ENCODE data around the gene ARMH1. TPM values are rescaled to one million over a fixed set of nuclear protein-coding genes. Genes with fewer than 3 reads are reported as not detected.
A peak's percentile ranks its signal among the peaks of the same experiment; 100 is the strongest.

ARMH1 gene
- total RNA-seq, 2 donors from 2014 or later, result 1.1 to 2.3 TPM

- ATAC-seq, result no peak
- intact Hi-C loops (cut with DNase I, micrococcal nuclease), result no loop called here
- no peak for DNase-seq
These were observed 31.6 kb upstream of the ARMH1 start for GRCh38 chr1:44642925-44643324.

GRCh38 chr1:44643721-44644334 lies 30.7 kb upstream of the ARMH1 start:
- ATAC-seq, result no peak
- no peak for DNase-seq
- intact Hi-C loops (cut with DNase I, micrococcal nuclease), result no loop called here

GRCh38 chr1:44644806-44645205 lies 29.7 kb upstream of the ARMH1 start:
- ATAC-seq, result no peak
- no peak for DNase-seq
- intact Hi-C loops (cut with DNase I, micrococcal nuclease), result no loop called here

- peak; percentile 30 to 64 for DNase-seq
- ATAC-seq, result peak; percentile 9
- intact Hi-C loops (cut with DNase I, micrococcal nuclease), result no loop called here
These were observed 28.9 kb upstream of the ARMH1 start for GRCh38 chr1:44645476-44646244.

GRCh38 chr1:44646261-44647110 lies 28.0 kb upstream of the ARMH1 start:
- intact Hi-C loops (cut with DNase I, micrococcal nuclease), result no loop called here

GRCh38 chr1:44647896-44648295 lies 26.6 kb upstream of the ARMH1 start:
- intact Hi-C loops (cut with DNase I, micrococcal nuclease), result no loop called here
- DNase-seq (no peak), ATAC-seq (no peak)

More at GRCh38 chr1:44646261-44647110, 28.0 kb upstream of the ARMH1 start:
- peak in 1 of 2 donors; percentile 55 for DNase-seq
- ATAC-seq, result no peak

- ATAC-seq (peak; percentile 41), DNase-seq (no peak)
- intact Hi-C loops (cut with DNase I, micrococcal nuclease), result no loop called here
These were observed 25.8 kb upstream of the ARMH1 start for GRCh38 chr1:44648529-44649250.

GRCh38 chr1:44649788-44650158 lies 24.7 kb upstream of the ARMH1 start:
- intact Hi-C loops (cut with DNase I, micrococcal nuclease), result loop anchor here in 1 of 2 donors (10.0 kb wide), 1 partner anchor 245 kb away; the partner anchor contains the start of gene RNF220
- DNase-seq, result no peak

GRCh38 chr1:44650159-44650831 lies 24.2 kb upstream of the ARMH1 start:
- ATAC-seq (no peak), DNase-seq (no peak)
- intact Hi-C loops (cut with DNase I, micrococcal nuclease), result loop anchor here in 1 of 2 donors (10.0 kb wide), 1 partner anchor 245 kb away; the partner anchor contains the start of gene RNF220

More at GRCh38 chr1:44649788-44650158, 24.7 kb upstream of the ARMH1 start:
- ATAC-seq, result no peak

- intact Hi-C loops (cut with DNase I, micrococcal nuclease), result loop anchor here in 1 of 2 donors (10.0 kb wide), 1 partner anchor 246 kb away; the partner anchor contains the start of gene RNF220
- DNase-seq (no peak), ATAC-seq (no peak)
These were observed 23.4 kb upstream of the ARMH1 start for GRCh38 chr1:44651069-44651468.

- peak; percentile 58 to 81 for DNase-seq
- peak; percentile 78 for ATAC-seq
- intact Hi-C loops (cut with DNase I, micrococcal nuclease), result loop anchor here in 1 of 2 donors (2.0 to 10.0 kb wide), 2 partner anchors 44 to 248 kb away; partner anchors contain the start of gene RNF220
These were observed 21.9 kb upstream of the ARMH1 start for GRCh38 chr1:44652445-44653106.

- ATAC-seq (no peak), DNase-seq (no peak)
- intact Hi-C loops (cut with DNase I, micrococcal nuclease), result loop anchor here in 1 of 2 donors (2.0 to 10.0 kb wide), 2 partner anchors 45 to 249 kb away; partner anchors contain the start of gene RNF220
These were observed 21.2 kb upstream of the ARMH1 start for GRCh38 chr1:44653107-44653964.

GRCh38 chr1:44654621-44655187 lies 19.8 kb upstream of the ARMH1 start:
- DNase-seq (no peak), ATAC-seq (no peak)
- intact Hi-C loops (cut with DNase I, micrococcal nuclease), result loop anchor here in 1 of 2 donors (10.0 kb wide), 1 partner anchor 250 kb away; the partner anchor contains the start of gene RNF220

- DNase-seq (no peak), ATAC-seq (peak; percentile 38)
- intact Hi-C loops (cut with DNase I, micrococcal nuclease), result loop anchor here in 1 of 2 donors (10.0 kb wide), 1 partner anchor 251 kb away; the partner anchor contains the start of gene RNF220
These were observed 18.9 kb upstream of the ARMH1 start for GRCh38 chr1:44655609-44656008.

GRCh38 chr1:44659566-44659965 lies 14.9 kb upstream of the ARMH1 start:
- intact Hi-C loops (cut with DNase I, micrococcal nuclease), result loop anchor here in 1 of 2 donors (10.0 kb wide), 1 partner anchor 255 kb away; the partner anchor contains the start of gene RNF220
- ATAC-seq (no peak), DNase-seq (no peak)

- ATAC-seq (peak; percentile 61), DNase-seq (peak; percentile 62 to 74)
- intact Hi-C loops (cut with DNase I, micrococcal nuclease), result no loop called here
These were observed 14.3 kb upstream of the ARMH1 start for GRCh38 chr1:44660176-44660575.
